ENCODE data around the gene POU3F4. TPM values are rescaled to one million over a fixed set of nuclear protein-coding genes. Genes with fewer than 3 reads are reported as not detected.

Gene POU3F4
- 0.52 TPM for total RNA-seq

DNA sequence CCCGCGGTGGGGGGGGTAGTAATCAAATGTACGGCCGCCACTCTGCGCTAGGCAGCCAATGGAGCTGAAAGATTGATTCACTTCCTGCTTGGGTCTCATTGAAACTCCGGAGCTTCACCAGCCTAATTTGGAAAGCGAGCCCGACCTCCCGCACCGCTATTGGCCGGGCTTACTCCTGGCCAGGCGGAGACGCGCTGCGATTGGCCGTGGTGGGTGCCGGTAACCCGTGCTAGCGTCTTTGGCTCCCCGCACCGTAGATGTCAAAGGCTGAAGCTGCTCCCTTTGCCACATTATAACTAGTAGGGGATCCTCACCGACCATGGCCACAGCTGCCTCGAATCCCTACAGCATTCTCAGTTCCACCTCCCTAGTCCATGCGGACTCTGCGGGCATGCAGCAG, at the start of gene POU3F4:
Gene POU3F4, plus strand, starts transcription at position 285 of the 400 bp plus-strand sequence. Its CDS starts 35 bp downstream, at position 320.
- peak; percentile 37 for DNase-seq (ENCODE audit: low spot score)

DNA sequence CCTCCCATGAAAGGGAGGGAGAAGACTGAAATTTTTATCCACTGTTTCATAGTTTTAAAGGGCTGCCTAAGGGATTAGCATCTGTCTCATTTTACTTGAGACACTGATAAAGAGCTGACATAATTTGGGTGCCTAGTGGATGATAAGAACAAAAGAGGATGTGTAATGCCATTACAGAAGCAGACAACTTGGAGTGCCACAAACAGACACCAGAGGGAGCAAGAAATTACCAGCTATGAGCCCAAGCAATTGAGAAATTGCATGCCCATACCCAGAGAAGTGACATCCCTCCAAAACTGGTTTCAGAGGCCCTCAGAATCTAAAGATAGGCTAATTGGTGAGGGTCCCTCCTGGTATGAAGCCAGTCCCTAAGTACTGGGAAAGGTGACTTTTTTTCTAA, 38.5 kb upstream of the POU3F4 start:
- DNase-seq (ENCODE audit: low spot score): peak; percentile 33

DNA sequence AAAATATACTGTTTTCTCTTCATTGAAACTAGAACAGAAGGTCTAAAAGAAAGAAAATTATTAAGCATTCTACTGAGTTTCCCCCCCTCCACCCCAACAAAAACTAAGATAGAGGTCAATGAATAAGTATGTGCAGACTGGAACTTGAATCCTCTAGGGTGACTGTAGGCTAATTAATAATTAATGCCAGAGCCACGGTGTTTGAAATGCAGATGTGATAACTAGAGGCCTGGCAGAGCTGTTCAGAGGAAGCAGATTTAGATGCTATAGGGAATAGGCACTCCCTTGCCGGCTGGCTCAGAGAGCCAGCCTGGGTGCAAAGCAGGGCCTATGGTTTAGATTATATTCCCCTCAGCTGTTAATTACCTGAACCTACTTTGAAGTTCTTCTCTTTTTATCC, 12.2 kb upstream of the POU3F4 start:
- no peak for DNase-seq (ENCODE audit: low spot score)

DNA sequence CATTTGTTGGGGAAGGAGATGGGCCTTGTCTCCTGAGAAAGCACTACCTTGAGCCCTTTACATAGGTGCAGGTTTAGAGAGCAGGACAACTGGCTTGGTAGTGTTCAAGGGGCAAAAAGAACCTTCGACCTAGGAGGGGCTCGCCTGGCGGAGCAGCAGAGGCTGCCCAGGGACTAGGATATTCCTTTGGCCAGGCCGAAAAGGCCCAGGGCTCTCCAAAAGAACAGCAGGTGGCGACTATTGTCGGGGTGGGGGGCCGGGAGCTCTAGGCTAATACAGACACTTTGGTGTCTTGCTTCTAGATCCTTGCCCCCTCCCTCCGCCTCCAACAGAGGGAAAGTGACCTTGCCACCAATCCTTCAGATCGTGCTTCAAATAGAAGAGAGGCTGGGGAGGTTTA, 7.1 kb upstream of the POU3F4 start:
- no peak for DNase-seq (ENCODE audit: low spot score)

DNA sequence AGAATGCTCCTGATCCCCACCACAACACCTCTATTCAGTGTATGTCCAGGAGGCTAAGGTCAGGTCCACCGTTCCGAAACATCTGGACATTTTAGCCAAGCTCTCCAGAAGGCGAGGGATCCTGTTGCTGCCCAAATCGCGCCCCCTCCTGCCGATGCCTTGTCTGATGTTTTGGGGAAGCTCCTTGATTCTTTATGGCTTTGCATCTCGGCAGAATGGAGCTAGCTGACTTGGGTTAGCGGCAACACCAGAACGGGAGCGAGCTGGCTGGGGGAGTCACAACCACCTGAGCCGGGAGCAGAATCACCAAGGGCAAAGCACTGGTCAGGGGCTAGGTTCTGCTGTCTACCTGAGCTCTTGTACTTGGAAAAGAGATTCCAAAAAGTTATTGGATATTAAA, 6.6 kb upstream of the POU3F4 start:
- no peak for DNase-seq (ENCODE audit: low spot score)

DNA sequence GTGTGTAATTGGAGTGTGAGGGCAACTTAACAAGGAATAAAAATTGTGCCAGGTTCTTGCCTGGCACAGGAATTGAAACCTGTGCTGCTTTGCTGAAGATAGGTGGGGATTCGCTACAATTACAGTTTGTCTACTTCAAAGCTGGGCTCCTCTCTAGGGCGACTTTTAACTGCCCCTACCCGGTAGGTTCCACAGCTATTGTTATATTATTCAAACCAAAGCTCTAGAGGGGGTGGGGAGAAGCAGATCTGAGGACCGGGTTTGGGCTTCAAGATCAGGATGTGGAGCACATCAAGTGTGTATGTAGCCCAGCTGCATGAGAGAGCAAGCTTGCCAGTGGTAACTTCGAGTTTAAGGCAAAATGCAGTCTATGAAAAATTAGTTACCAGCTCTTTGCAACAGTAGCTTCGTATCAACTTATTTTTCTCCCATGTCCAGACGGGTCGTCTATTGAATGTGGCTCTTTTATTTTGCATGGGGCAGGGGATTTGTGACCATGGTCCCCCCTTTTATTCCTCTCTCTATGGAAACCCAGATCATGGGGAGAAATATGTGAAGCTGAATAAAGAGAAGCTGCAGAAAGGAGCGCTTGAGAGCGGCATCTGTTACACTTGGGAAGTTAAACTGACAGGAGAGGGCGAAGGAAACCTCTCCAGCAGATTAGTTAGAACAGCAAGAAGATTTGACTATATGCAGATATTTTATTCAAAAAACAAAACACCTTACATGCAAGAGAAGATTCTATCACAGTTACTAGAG, 3.2 kb upstream of the POU3F4 start:
- no peak for DNase-seq (ENCODE audit: low spot score)

DNA sequence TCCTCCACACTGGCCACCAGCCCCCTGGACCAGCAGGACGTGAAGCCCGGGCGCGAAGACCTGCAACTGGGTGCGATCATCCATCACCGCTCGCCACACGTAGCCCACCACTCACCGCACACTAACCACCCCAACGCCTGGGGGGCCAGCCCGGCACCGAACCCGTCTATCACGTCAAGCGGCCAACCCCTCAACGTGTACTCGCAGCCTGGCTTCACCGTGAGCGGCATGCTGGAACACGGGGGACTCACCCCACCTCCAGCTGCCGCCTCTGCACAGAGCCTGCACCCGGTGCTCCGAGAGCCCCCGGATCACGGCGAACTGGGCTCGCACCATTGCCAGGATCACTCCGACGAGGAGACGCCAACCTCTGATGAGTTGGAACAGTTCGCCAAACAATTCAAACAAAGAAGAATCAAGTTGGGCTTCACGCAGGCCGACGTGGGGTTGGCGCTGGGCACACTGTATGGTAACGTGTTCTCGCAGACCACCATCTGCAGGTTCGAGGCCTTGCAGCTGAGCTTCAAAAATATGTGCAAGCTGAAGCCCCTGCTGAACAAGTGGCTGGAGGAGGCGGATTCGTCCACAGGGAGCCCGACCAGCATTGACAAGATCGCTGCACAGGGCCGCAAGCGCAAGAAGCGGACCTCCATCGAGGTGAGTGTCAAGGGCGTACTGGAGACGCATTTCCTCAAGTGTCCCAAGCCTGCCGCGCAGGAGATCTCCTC, 600 bp downstream of the POU3F4 start:
- DNase-seq (ENCODE audit: low spot score): no peak

DNA sequence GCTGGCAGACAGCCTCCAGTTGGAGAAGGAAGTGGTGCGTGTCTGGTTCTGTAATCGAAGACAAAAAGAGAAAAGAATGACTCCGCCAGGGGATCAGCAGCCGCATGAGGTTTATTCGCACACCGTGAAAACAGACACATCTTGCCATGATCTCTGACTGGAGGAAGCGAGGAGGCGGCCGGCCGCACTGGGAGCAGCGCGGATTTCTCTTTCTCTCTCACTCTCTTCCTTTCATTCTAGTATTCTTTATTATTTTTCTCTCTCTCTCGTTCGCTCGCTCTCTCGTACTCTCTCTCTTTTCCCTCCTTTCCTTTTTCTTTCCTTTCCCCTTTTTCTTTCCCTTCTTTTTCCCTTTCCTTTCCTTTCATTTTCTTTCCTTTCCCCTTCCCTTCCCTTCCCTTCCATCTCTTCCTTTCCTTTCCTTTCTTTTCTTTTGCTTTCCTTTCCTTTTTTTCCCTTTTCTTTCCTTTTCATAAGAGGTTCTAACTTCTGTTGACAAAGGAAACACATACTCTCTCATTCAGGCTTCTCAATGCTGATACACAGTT, 1.2 kb downstream of the POU3F4 start:
- DNase-seq (ENCODE audit: low spot score): no peak

DNA sequence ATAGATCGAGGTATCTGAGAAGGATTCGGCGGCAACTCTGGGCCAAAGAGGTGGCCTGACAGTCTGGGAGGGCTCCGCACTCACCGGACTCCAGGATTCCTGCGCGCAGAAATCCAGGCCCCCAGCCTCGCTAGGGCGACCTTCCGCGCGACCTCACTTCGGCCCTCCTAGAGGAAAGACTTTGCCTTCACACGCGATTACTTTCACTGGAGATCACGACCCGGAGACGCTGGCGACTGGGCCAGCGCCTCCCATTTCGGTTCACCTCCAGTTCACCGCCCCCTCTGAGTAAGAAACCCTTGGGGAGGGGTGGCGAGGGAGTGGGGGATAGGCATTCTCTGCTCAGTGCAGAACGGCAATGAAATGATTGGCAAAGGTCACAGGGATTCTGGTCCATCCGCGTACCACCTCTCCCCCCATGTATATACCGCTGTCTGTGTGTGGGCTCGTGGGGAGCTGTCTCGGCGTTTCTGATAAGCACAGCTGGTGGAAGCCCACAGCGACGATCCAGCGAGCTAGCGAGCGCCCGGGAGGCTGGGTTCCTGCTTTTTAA, 2.5 kb downstream of the POU3F4 start:
- DNase-seq (ENCODE audit: low spot score): no peak

DNA sequence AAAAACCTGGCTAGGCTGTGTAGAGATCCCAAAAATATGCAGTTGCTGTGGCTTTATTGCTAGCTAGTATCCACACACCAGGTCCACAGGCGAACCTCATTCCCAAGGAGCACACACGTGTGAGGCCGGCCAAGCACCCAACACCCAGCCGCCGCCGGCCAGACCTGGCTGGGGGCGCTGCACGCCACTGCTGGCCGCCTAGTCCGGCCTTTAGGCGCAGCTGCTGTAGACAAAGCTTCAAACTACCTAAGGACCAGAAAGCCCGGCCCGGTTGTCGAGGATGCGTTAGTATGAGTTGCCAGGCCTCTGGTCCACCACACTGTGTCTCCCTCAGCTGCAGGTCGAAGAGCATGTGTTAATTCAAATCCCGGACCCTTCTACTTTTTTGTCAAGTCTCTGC, 3.1 kb downstream of the POU3F4 start:
- DNase-seq (ENCODE audit: low spot score): no peak

DNA sequence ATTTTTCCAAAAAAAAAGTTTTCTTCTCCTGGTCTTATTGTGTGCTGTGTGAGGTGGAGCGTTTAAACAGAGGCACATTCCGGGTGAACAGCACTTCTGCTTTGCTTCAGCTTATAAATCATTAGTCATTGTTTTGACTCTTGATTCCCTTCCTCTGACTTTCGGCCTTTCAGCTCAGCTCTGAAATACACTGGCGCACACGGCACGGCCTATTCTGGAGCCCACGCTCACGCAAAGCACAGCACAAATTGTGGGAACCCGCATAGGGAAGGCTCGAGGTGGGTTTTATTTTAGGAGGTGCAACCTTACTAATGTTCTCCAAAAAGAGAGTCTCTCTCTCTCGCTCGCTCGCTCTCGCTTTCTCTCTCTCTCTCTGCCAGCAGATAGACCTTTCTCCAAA, 4.0 kb downstream of the POU3F4 start:
- no peak for DNase-seq (ENCODE audit: low spot score)

DNA sequence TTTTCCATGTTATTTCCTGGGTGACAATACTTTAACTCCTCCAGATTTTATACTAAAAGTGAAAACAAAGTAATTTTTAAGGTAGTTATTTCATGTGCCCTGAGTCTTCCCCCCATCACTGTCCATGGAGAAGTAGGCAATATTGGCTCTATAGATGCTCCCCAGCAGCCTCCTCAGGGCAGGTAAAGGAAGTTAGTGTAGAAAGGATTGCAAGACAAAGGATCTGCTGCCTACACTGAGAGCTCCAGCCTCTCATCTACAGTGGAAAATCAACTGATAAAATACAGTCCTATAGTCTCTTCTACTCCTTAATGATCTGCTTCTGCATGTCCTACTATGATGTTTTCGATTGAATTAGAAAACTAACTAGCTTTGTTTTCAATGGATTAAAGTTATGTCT, 8.5 kb downstream of the POU3F4 start:
- DNase-seq (ENCODE audit: low spot score): no peak

DNA sequence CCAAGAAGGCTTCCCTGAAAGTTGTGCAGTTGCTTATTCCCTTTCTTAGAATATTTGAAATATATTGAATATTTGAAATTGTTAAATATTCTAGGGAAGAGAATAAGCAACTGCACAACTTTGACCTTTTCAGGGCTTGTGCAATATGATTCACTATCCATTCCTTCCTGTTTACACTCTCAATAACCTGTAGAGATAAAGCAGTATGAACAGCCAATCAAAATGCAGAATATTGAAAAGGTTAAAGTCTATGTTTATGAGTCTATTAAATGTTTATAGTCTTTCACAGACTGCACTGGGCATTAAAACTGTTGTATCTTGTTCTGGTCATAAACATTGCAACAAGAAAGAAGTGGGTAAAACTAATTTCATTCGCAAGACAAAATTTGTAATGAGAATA, 13.8 kb downstream of the POU3F4 start:
- DNase-seq (ENCODE audit: low spot score): no peak

DNA sequence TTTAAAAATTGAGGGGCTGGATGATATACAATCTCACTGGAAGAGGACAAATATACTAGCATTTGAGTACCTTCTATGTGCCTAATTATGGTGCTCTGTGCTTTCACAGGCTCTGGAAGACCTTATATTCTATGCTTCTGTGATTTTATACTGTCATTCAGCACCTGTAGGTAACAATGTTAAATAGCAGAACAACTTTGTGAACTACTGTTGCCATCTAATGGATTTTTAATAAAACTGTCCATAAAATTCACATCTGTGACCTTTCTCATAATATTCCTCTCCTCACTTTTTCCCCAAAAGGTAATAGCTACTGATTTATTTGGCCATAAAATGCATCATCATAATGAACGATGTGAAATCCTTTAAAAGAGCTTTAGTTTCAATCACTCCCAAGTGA, 21.9 kb downstream of the POU3F4 start:
- DNase-seq (ENCODE audit: low spot score): no peak

DNA sequence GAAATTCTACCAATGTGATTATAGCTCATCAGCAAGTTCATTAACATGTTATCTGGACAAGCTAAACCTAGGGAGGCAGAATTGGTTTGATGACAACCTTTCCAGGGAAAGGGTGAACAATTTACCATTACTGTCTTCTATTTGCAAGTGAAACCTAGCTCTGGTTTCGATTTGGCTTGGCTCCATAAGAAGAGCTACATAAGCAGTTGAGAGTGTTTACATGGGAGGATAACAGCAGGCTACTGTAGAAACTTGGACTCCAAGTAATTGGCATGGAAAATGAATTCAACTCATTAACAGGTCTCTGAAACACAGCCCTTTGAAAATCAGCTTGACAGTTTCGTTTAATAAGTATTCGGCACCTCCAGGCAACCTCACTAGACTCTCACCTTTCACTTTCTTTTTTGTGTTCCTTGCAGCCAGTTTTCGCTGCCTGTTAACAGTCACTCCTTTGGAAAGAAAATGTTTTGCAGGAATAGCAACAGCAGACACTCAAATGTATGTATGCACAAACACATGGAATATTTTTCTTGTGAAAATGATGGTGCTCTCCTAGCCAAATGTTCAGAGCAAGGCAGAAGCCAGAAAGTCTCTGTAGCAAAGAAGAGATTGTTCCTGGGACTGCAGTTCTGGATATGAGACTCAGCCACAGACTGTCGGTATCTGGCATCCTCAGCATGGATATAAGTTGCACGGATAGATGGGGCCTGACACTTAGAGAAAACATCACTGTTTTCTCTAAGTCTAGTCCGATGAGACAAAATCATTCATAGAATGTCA, 27.5 kb downstream of the POU3F4 start:
- no peak for DNase-seq (ENCODE audit: low spot score)
